Midbrain (tissue), 1 donor: ENCODE measurements around the gene COL4A2.

Source experiments
- DNase-seq: peaks from one replicate; lab custom pipeline; 2025; lab: John Stamatoyannopoulos, UW

Gene COL4A2

DNA sequence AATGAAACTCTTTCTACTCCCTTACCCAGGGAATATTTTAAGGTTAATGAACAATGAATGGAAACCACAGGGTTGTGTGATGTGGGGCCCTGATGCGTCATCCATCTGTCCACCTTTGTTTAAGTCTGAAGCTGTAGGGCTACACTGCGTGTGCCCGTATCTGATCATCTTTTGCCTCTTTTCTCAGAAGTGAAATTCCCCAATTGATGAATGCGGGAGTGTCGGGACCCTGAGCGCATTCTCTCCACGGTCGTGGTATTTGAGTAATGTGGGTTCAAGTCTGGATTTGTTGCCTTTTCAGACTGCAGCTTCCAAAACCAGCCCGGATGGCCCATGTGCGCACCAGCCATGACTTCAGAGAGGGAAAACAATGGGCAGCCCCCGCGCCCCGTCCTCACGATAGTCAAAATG, 112.3 kb downstream of the COL4A2 start:
- DNase-seq = no peak

DNA sequence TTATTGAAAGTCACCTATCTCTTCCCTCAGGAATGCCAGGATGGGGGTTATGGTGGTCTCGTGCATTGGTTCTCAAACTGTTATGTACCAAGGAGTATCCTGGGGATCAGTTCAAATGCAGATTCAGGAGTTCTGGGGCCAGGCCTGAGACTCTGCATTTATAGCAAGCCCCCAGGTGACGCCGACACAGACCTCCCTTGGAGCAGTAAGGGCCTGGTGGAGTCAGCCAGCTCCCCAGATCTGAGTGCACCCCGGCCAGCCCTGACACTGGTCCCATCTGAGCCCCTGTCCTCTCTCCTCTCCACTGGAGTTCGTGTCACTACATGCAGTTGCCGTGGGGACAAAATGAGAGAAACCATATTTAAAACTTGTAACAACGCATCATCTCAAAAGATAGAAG, 112.9 kb downstream of the COL4A2 start:
- DNase-seq = no peak

DNA sequence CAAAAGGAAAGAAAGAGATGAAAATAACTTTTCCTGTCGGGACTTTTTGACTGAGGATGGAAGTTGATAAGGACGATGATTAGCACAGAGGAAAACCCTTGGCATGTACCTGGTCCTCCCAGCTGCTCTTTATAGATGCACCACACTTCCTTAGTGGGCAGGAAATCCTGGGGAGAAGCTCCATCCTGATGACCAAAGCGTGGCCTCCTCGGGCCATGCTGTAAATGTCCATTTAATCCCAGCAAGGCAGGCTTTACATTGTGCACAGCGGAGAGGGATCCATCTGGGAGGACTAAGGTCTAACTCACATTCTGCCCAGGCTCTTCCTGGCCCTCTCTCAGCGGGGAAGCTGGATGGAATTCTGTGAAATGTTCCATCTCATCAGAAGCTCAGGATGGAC, 113.5 kb downstream of the COL4A2 start:
- no peak for DNase-seq

DNA sequence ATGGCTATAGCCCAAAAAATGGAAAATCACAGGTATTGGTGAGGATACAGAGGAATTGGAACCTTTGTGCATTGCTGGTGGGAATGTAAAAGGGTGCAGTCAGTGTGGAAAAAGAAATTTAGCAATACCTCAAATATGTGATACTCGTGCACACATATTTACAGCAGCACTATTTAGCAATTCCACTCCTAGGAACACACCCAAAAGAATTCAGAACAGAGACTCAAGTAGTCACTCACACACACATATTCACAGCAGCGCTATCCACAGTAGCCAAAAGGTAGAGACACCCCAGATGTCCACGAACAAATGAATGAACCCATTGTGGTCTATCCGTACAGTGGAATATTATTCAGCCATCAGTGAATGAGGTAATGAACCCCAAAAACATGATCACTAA, 114.0 kb downstream of the COL4A2 start:
- DNase-seq = no peak

DNA sequence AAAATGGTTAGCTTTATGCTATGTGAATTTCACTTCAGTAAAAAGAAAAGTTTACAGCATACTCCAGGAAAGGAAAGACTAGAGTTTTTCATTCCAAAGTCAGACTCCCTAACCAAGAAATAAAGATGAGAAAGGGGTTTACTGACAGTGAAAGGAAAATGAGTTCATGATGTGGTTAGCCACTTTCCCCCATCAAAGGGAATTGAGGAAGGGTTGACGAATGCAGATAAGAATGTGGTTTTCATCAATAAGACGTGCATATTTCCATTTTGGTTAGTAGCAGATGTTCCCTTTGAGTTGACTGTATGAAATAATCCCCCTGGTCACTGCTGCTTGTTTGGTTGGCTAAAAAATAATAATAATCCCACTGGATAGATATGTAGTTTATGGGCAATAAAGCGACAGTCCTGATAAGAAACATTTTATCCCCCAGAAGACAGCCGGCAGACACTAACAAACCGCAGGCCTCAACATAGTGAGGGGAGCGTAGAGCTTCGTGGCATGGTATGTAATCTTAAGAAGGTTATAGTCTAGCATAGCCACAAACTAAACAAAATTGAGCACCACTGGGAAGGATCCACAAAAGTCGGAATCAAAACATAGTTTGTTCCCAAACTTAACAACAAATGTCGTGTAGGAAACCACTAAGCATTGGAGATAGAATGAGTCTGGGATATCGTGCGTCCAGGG, 114.8 kb downstream of the COL4A2 start:
- DNase-seq = no peak

DNA sequence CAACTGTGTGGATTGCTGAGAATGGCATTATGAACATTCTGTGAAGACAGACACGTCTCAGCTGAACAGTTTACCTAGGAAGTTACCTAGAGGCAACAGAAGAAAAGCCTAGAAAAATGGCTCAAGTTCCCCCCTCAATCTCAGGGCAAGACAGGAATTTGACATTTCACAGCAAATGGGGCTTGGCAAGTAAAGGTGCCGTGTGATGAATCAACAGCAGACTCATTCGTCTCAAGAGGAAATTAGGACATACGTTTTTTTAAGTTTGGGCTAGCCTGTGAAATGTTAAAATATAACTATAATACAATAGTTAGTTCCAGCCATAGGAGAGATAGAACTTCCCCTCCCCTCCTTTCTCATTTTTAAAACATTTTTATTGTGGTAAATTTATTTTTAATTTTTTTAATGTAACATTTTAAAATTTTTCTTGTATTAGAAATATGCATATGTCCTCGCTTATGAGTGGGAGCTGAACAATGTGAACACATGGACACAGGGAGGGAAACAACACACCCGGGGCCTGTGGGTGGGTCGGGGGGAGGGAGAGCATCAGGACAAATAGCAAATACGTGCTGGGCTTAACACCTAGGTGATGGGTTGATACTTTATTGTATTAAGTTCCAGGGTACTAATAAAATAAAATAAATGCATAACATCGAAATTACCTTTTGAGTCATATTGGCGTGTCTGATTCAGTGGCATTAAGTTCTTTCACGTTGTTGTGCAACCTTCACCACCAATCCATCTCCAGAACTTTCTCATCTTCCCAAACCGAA, 116.0 kb downstream of the COL4A2 start:
- no peak for DNase-seq

DNA sequence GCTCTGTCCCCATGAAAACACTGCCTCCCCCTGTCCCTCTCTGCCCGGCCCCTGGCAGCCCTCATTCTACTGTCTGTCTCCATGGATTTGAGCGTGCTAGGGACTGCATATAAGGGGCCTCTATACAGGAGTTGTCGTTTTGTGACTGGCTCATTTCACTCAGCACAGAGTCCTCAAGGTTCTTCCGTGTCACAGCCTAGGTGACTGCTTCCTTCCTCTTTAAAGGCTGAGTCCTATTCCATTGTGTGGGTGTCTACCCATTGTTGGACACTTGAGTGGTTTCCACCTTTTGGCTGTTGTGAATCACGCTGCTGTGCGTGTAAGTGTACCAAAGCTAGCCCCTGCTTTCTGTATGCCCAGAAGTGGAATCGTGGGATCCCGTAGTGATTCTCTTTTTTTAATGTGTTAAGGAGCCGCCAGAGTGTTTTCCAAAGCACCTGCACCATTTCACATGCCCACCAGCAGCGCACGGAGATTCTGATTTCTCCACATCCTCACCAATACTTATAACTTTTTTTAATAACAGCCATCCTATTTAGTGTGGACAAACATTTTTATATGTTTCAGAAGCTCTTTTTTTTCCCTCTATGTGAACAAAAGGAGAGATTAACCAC, 116.7 kb downstream of the COL4A2 start:
- no peak for DNase-seq

DNA sequence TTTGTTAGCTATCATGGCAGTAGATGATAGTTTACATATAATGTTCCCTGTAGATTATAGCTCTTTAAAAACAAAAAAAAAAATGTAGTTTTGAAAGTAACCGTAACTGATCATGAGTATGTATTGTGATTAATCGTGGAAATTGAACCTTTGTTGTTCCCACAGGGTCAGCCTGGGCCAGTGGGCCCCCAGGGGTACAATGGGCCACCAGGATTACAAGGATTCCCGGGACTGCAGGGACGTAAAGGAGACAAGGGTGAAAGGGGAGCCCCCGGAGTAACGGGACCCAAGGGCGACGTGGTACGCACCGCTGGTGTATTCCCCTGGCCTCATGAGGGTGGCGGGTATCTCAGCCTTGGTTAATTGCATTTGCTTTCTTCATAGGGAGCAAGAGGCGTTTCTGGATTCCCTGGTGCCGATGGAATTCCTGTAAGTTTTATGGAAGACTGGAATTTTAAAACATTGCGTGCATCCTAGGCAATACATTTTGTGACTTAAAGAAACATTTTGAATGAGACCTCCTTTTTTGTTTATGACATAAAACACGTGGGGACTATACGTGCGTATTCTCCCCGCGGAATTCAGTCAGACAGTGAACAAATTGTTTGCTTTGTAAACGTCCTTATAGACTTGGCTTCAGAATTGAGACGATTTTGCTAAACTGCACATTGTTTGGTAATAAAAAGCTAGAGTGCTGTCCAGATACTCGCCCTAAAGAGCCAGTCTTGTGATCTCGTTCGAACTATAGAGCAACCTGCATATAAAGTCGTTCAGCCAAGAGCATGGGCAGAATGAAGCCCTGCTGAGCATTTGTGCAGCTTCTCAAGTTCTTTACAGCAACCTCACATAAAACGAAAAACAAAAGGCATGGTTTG, 117.7 kb downstream of the COL4A2 start:
- DNase-seq = no peak

DNA sequence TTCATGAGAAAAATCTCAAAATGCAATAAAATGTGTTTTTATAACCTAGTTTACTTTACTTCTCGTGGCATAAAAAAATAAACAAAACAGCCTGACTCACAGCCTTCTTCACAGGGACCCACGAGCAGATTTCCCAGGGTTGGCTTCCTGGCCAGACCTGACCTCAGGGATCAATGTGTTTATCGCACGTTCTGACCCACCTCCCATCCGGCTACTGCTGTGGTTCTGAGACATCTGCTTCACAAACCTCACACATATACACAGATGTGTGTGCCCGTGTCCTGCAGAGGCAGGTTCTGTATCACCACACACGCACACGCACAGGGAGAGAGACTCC, 118.3 kb downstream of the COL4A2 start:
- no peak for DNase-seq

DNA sequence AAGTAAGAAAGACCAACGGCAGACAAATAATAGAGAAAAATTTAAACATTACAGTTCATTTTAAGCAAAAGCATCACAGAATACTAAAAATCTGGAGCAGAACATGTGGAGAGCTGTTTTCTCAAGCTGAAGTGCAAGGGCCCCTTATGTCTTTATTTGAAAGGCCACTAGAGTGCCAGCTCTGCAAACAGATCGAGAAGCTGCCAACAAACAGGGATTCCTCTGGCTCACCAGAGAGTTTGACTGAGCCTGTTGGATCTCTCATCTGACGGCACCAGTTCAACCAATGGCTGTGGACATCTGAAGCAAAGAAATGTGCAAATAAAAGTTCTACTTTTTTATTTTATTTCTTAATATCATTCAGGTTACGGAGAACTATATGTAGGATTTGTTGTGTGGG, 119.7 kb downstream of the COL4A2 start:
- peak; percentile 16 for DNase-seq

DNA sequence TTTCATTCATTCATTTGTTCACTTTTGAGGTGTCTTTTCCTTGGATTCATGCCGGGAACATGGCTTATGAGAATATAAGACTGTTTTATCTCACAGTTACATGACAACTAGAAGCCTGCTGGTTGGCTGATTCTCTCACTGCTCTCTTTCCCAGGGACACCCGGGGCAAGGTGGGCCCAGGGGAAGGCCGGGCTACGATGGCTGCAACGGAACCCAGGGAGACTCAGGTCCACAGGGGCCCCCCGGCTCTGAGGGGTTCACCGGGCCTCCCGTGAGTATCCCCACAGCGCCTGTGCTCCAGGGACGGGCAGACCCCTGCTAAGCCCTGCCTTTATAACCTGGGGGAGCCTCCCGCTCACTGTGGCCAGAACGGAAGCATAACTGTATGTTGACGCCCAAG, 121.2 kb downstream of the COL4A2 start:
- no peak for DNase-seq

DNA sequence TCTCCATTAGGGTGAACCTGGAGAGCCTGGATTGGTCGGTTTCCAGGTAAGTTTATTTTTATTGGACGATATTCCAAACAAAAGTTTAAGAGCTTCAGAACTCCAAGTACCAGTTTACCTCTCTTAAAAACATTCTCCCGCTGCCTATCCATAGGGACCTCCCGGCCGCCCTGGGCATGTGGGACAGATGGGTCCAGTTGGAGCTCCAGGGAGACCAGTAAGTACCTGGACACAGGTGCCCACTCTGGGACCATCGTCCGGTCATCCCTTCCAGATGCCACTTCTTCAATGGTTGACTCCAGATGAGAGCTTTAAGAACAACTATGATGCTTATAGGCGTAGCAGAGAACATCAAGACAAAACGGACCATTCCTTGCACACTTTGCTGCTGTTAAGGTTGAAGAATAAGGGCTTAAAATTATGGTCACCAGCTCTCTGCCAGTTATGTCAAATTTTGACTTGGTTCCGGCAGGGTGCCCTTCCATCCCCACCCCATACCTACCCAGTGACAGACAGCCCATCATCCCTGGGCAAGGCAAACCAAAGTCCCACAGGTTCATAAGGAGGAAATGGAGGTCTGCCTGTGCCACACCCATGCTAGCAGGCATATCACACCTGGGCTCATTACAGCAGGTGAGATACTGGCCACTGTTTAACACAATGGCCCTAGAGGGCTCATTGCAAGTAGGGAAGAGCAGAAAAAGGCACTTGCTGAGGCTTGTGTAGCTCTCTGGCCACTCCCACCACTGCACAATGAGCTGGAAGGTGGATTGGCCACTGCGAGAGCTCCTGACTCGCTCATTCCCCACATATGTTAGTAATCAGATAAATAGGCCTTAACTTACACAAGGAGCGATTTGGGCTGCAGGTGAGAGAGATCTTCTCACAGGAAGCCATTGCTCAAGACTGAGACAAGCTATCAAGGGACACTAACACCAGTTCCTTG, 123.6 kb downstream of the COL4A2 start:
- no peak for DNase-seq

DNA sequence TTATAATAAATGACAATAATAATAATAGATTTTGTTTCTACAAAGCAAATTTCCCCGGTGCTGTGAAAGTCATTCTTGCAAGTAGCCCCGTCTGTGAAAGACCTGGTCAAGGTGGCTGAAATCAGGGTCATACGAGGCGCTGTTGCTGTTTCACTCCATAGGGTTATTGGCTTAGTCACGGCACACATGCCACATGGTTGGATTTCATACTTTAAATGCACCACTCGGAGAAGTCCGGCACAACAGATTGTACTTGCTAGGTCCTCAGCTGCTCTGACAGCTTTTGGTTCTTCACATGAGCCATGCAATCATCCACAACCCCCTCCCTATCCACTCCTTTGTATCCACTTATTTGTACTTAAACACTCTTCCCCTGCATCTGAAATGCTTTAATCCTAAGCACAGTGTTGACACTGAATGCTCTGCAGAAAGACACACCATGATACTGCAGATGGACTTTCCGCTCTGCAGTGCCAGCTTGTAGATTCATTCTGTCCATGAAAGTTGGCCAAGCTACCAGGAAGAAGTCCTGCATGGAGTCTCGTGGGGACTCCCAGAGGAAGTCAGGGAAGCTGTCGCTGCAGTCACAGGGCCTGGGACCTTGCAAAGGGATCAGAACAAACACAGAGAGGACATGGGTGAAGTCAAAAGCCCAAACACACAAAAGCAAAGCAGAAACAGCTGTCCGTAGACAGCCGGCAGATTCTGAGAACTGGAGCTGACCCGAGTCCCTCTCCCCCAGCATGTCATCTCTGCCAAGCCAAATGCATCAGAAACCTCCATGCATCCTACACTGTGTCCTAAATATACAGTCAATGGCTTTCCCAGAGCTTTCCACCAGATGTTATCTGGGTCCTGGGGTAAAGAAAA, 124.6 kb downstream of the COL4A2 start:
- DNase-seq = no peak

DNA sequence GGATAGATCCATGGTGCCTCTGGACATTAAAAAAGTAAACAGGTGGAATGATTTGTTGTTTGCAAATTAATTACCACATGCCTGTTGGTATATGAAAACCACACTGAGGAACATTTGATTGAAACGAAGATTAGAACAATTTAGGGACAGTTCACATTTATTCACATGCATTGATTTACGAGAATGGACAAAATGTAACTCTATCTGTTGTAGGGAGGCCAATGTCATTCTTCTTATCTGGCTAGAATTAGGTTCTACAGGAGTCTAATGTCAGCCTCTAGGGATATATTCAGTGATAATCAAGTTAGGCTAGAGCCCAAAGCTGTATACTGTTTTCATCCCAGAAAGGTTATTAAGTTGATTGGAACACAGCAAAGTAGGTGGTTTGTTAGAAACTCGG, 125.4 kb downstream of the COL4A2 start:
- no peak for DNase-seq

DNA sequence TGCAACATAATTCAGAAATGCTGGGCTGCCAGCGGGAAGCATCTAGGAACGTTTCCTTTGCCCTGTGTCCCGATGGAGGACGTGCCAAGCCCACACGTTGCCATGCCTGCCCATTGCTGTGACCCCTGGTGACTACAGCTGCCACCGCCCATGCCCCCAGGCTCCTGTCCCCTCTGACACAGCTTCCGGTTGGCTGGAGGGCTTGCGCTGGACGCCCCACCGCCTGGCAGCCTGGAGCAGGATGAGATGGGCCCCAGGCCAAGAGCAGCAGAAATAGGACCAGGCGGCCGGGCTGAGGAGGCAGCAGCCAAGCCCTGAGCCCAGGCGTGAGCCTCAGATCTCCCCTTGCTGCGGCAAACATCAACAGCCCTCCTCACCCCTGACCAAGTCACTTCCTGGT, 125.9 kb downstream of the COL4A2 start:
- DNase-seq = no peak

DNA sequence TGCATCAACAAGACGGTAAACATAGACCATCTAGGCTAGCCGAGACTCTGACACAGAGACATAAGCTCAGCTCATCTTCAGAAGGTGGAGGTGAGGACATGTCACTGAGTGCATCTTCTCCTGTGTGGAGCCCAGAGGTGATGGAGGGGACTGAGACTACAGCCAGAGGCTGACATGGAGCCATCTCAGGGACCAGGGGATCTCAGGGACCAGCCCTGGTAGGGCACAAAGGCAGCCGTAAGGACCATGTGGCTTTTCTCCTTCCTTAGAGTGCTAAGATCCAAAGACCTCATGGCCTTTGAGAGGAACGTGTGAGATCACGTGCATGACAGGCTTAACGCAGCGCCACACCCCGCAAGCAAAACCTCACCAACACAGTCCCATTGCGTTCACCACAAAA, 127.5 kb downstream of the COL4A2 start:
- DNase-seq = no peak

DNA sequence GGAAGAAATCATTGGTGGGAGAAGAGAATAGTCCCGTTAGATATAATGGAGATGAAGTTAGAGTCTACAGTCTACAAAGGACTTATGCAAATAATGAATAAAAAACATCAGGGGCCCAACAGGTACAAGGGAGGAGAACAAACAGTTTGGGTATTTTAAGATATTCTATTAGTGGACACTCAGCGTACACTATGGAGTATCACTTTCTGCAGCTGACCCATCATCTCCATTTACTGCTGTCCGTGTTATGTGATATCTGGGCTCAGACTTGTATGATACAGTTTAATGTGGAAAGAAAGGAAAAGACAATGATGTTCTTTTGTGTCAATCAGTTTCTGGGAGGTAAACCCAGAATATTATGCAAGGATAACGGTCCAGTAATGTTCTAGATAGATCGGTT, 128.2 kb downstream of the COL4A2 start:
- no peak for DNase-seq

DNA sequence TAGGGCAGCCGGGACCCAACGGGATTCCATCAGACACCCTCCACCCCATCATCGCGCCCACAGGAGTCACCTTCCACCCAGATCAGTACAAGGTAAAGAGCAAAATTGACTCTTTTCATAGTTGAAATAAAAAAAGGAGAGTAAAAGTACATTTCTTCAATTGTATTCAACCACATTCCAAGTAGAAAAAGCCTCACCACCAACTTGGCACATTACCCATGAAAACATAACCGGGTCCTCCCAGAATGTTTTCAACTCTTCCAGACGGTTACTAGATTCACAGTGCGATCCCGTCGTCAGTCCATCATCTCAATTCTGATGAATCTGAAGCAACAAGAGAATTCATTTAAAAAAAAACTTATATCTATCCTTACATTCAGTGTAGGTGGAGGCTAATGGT, 129.2 kb downstream of the COL4A2 start:
- no peak for DNase-seq

DNA sequence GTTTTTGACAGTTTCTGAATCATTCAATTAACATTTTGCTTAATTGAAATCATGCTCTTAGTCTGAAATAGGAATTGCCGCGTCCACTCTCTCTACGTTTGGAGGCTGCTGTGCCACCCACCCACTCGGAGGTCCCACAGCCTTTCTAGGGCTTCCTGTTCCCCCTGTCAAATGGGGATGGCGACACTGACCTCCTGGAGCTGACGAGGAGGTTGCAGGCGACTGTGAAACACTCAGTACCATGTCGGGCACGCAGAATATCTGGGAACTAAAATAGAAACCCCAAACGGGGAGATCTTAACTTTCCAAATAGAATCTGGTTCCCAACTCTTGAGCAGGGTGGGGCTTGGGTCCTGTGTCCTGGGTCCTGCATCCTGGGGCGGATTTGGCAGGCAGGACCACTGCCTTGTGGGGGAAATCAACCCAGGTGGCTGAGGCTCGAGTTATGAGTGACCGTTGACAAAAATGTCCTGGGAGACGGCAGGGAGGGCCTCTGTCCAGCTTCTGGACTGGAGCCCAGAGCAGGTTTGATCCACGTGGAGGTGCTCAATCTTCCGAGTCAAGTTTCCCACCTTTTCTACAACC, 129.8 kb downstream of the COL4A2 start:
- no peak for DNase-seq

DNA sequence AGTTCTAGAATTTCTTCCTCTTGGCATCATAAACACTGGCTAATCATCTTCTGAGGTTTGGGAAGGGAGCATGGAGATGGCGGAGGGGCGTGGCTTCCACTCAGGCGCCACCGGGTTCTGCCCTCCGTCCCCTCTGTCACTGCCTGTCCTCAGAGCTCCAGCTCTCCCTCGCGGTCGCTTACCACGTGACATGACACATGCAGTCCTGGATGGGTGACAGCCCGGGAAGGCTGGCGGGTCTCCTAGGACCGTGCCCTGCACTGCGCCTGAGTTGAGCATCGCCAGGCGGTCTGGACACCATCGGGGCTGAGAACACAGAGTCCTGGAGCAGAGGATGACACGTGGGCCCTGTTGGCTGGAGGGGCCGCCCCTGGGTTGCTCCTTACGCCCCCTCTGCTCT, 131.1 kb downstream of the COL4A2 start:
- no peak for DNase-seq
